HAP-1 (cell line): ENCODE results near the gene LRRC34.
A peak's percentile ranks its signal among the peaks of the same experiment; 100 is the strongest.

Experiments
- DNase-seq, 2 experiments: peaks; one replicate each; pipeline ENCODE4 v3.0.0-alpha.2; 2016 to 2020; ENCODE audit warnings: low spot score in 2 of 2
- H3K27me3 ChIP-seq: fragments of 250-450 bp; sonication (Bioruptor Pico); 2 replicates; pipeline ENCODE4 v1.5.1; 2020; ENCODE audit warnings: low read depth, mild to moderate bottlenecking, moderate library complexity
- H3K36me3 ChIP-seq: fragments of 250-450 bp; sonication (Bioruptor Pico); replicated peaks from 2 replicates; pipeline ENCODE4 v1.5.1; 2020; ENCODE audit warnings: mild to moderate bottlenecking
- H3K4me1 ChIP-seq: fragments of 250-450 bp; sonication (Bioruptor Pico); 2 replicates; pipeline ENCODE4 v1.5.1; 2020; ENCODE audit warnings: mild to moderate bottlenecking
- H3K4me3 ChIP-seq: fragments of 250-450 bp; sonication (Bioruptor Pico); 2 replicates; pipeline ENCODE4 v1.5.1; 2020; ENCODE audit warnings: mild to moderate bottlenecking, moderate library complexity
- H3K9me3 ChIP-seq: fragments of 250-450 bp; sonication (Bioruptor Pico); 2 replicates; pipeline ENCODE4 v1.5.1; 2020; ENCODE audit warnings: mild to moderate bottlenecking, moderate library complexity
- in situ Hi-C: fragments of 300-500 bp; cut with MboI; formaldehyde crosslinking; loops from 3 replicates; pipeline ENCODE4 v1.14.3; 2020; ENCODE audit warnings: low sequenced_read_pairs, inconsistent platforms, mixed read lengths

Gene LRRC34

GRCh38 chr3:169769287-169770181 is 43.2 kb downstream of the LRRC34 start, which contains the start of gene ACTRT3:
TSS of gene ACTRT3 (minus strand) at chr3:169769561. CDS start at chr3:169769520, 41 bp downstream.
- Histone ChIP-seq H3K27me3 (no peaks in the 10 kb centered on the region), H3K9me3 (peaks cover 5% of the 10 kb centered on the region; the same call in 1 of the 2 replicates), H3K4me1 (peaks cover 3% of the 10 kb centered on the region), H3K4me3 (peak within 1 kb of the TSS; percentile 36), H3K36me3 (peaks cover 2% of the 10 kb centered on the region; the same call in 1 of the 2 replicates)
- in situ Hi-C loops: no loop called here
- DNase-seq: peak; percentile 63 to 80

GRCh38 chr3:169764882-169765612 is 47.7 kb downstream of the LRRC34 start, which contains the start of gene TERC:
TSS of gene TERC (minus strand) at chr3:169765060.
- peak; percentile 79 to 92 for DNase-seq
- peaks cover 12% of the 10 kb centered on the region; the same call in 1 of the 2 replicates for H3K9me3 ChIP-seq
- H3K4me3 ChIP-seq: peak within 1 kb of the TSS; percentile 51
- H3K36me3 ChIP-seq: no peaks in the 10 kb centered on the region
- no peaks in the 10 kb centered on the region; the same call in none of the 2 replicates for H3K4me1 ChIP-seq
- in situ Hi-C loops: no loop called here
- H3K27me3 ChIP-seq: no peaks in the 10 kb centered on the region

- no peaks in the 10 kb centered on the region for H3K27me3 ChIP-seq
- no peaks in the 10 kb centered on the region for H3K36me3 ChIP-seq
- H3K9me3 ChIP-seq: peaks cover 12% of the 10 kb centered on the region; the same call in 1 of the 2 replicates
- peak in 1 of 2 experiments; percentile 45 for DNase-seq
- H3K4me3 ChIP-seq: peak overlapping the region; percentile 51
- in situ Hi-C loops: no loop called here
- no peaks in the 10 kb centered on the region; the same call in none of the 2 replicates for H3K4me1 ChIP-seq
Measured at GRCh38 chr3:169764312-169764881, 48.3 kb downstream of the LRRC34 start.

- DNase-seq: no peak
- Histone ChIP-seq H3K4me1 (no peaks in the 10 kb centered on the region; the same call in none of the 2 replicates), H3K4me3 (no peak overlapping the region), H3K36me3 (no peaks in the 10 kb centered on the region), H3K27me3 (no peaks in the 10 kb centered on the region), H3K9me3 (0 out of 2 replicates have a peak, but pooled peaks cover 10% of the 10 kb centered on the region)
- in situ Hi-C loops: no loop called here
Measured at GRCh38 chr3:169760479-169760878, 52.2 kb downstream of the LRRC34 start.

GRCh38 chr3:169759256-169759655 is 53.4 kb downstream of the LRRC34 start:
- in situ Hi-C loops: no loop called here

GRCh38 chr3:169758359-169758994 is 54.2 kb downstream of the LRRC34 start:
- H3K4me1 ChIP-seq: no peaks in the 10 kb centered on the region; the same call in 1 of the 2 replicates
- H3K4me3 ChIP-seq: no peak overlapping the region
- H3K36me3 ChIP-seq: no peaks in the 10 kb centered on the region
- DNase-seq: no peak
- H3K9me3 ChIP-seq: 0 out of 2 replicates have a peak, but pooled peaks cover 4% of the 10 kb centered on the region
- H3K27me3 ChIP-seq: no peaks in the 10 kb centered on the region
- in situ Hi-C loops: no loop called here

More at GRCh38 chr3:169759256-169759655, 53.4 kb downstream of the LRRC34 start:
- H3K4me1 ChIP-seq: no peaks in the 10 kb centered on the region; the same call in none of the 2 replicates
- H3K4me3 ChIP-seq: no peak overlapping the region
- H3K9me3 ChIP-seq: 0 out of 2 replicates have a peak, but pooled peaks cover 7% of the 10 kb centered on the region
- no peaks in the 10 kb centered on the region for H3K36me3 ChIP-seq
- DNase-seq: no peak
- H3K27me3 ChIP-seq: no peaks in the 10 kb centered on the region

- Histone ChIP-seq H3K27me3 (peaks cover 8% of the 10 kb centered on the region), H3K36me3 (no peaks in the 10 kb centered on the region), H3K4me1 (no peaks in the 10 kb centered on the region), H3K4me3 (no peak overlapping the region), H3K9me3 (no peaks in the 10 kb centered on the region)
- in situ Hi-C loops: no loop called here
- DNase-seq: no peak
Measured at GRCh38 chr3:169755488-169755887, 57.2 kb downstream of the LRRC34 start.

GRCh38 chr3:169754711-169755110 is 58.0 kb downstream of the LRRC34 start:
- Histone ChIP-seq H3K4me3 (no peak overlapping the region), H3K27me3 (peaks cover 8% of the 10 kb centered on the region), H3K36me3 (no peaks in the 10 kb centered on the region), H3K9me3 (no peaks in the 10 kb centered on the region), H3K4me1 (no peaks in the 10 kb centered on the region)
- DNase-seq: no peak
- in situ Hi-C loops: no loop called here

GRCh38 chr3:169751875-169752274 is 60.8 kb downstream of the LRRC34 start:
- no peaks in the 10 kb centered on the region for H3K36me3 ChIP-seq
- no peak for DNase-seq
- peaks cover 11% of the 10 kb centered on the region for H3K27me3 ChIP-seq
- H3K4me1 ChIP-seq: no peaks in the 10 kb centered on the region
- no peaks in the 10 kb centered on the region for H3K9me3 ChIP-seq
- in situ Hi-C loops: no loop called here
- no peak overlapping the region for H3K4me3 ChIP-seq

GRCh38 chr3:169750665-169751064 is 62.0 kb downstream of the LRRC34 start:
- Histone ChIP-seq H3K9me3 (no peaks in the 10 kb centered on the region), H3K4me3 (no peak overlapping the region), H3K27me3 (peaks cover 14% of the 10 kb centered on the region), H3K4me1 (no peaks in the 10 kb centered on the region), H3K36me3 (no peaks in the 10 kb centered on the region)
- DNase-seq: no peak
- in situ Hi-C loops: no loop called here

GRCh38 chr3:169748670-169749069 is 64.0 kb downstream of the LRRC34 start:
- H3K4me1 ChIP-seq: no peaks in the 10 kb centered on the region
- no peaks in the 10 kb centered on the region for H3K9me3 ChIP-seq
- no peaks in the 10 kb centered on the region for H3K36me3 ChIP-seq
- H3K4me3 ChIP-seq: no peak overlapping the region
- peaks cover 14% of the 10 kb centered on the region for H3K27me3 ChIP-seq
- DNase-seq: no peak
- in situ Hi-C loops: no loop called here

- Histone ChIP-seq H3K4me1 (no peaks in the 10 kb centered on the region), H3K9me3 (no peaks in the 10 kb centered on the region), H3K4me3 (no peak overlapping the region), H3K36me3 (no peaks in the 10 kb centered on the region), H3K27me3 (peaks cover 12% of the 10 kb centered on the region)
- DNase-seq: no peak
- in situ Hi-C loops: no loop called here
Measured at GRCh38 chr3:169746924-169747323, 65.8 kb downstream of the LRRC34 start.
